Activated CD4-positive, alpha-beta T cell treated with anti-CD3 and anti-CD28 coated beads, Interleukin-2, amount 10 ng/mL, durations not matched to agents 7 days and 5 days (primary cell): ENCODE measurements around the gene NCKAP5. TPM values are rescaled to one million over a fixed set of nuclear protein-coding genes. Genes with fewer than 3 reads are reported as not detected.

Experiments used
- CTCF ChIA-PET: fragments of 350-600 bp; sonication (Branson Sonifier 250); formaldehyde crosslinking; loops from one replicate; lab custom pipeline; 2021; ENCODE audit warnings: antibody characterized with exemption; lab: Charles Lee
- POLR2A ChIA-PET: fragments of 350-600 bp; sonication (Branson Sonifier 250); formaldehyde crosslinking; loops from one replicate; lab custom pipeline; 2021; ENCODE audit warnings: antibody characterized with exemption; lab: Charles Lee
- DNase-seq: peaks from one replicate; pipeline ENCODE4 v3.0.0-alpha.2; 2020
- H3K27ac Mint-ChIP-seq: one replicate; pipeline ENCODE4 v1.8.0; 2021; ENCODE audit warnings: mild to moderate bottlenecking, moderate library complexity, mixed read lengths
- H3K27me3 Mint-ChIP-seq: one replicate; pipeline ENCODE4 v1.8.0; 2021; ENCODE audit warnings: mixed read lengths
- H3K36me3 Mint-ChIP-seq: one replicate; pipeline ENCODE4 v1.8.0; 2021; ENCODE audit warnings: low read depth, mixed read lengths
- H3K4me1 Mint-ChIP-seq: one replicate; pipeline ENCODE4 v1.8.0; 2021; ENCODE audit warnings: mixed read lengths
- H3K4me3 Mint-ChIP-seq: one replicate; pipeline ENCODE4 v1.8.0; 2021; ENCODE audit warnings: mild to moderate bottlenecking, moderate library complexity, mixed read lengths
- H3K9me3 Mint-ChIP-seq: one replicate; pipeline ENCODE4 v1.8.0; 2021; ENCODE audit warnings: mixed read lengths
- total RNA-seq, 2 experiments: library from RNA; stranded (reverse); gene quantifications; one replicate each; pipeline ENCODE4 v1.2.3, GENCODE V29; 2021

The NCKAP5 gene
- total RNA-seq, 2 experiments from 2014 or later: not detected

DNA sequence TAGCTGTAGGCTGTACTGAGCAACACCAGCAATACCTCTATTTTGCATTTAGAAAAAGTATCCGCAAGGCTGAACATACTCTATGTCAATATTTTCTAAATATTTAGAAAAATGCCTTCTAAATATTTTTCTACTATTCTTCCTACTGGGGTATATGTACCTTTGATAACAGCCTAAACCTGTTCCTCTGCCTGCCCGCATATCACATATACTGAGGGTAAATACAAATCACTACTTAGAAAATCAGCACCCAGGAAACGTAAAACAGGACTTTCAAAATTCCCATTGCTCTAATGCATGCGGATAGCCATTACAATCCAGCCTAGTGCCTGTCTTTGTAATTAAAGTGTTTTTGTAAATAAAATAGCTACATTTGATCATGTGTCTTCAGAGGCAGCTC lies 56.1 kb downstream of the NCKAP5 start:
- no peak for DNase-seq
- Mint-ChIP-seq H3K9me3 (no peaks in the 10 kb centered on the region), H3K36me3 (no peaks in the 10 kb centered on the region), H3K4me1 (no peaks in the 10 kb centered on the region), H3K27me3 (no peaks in the 10 kb centered on the region), H3K4me3 (no peak overlapping the region), H3K27ac (no peak overlapping the region)
- CTCF ChIA-PET: no interaction called here
- POLR2A ChIA-PET: no interaction called here

DNA sequence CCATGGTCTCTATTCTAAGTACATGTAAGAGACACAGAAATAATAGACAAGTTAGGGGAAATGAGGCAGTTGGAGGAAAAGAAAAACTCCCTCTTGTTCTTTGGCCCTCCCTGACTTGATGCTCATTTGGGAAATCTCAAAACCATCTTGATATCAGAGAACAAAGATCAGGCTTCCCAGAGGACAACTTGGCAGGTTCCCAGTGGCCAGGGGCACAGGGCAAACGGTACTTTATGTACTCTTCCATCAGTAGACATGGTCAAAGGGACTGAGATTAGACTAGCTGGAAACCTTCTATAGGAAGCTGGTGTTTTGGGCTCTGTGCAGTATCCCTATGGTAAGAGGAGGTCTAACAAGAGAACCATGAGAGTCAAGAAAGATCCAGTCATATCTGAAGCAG lies 56.6 kb downstream of the NCKAP5 start:
- no peak for DNase-seq
- H3K27ac Mint-ChIP-seq: no peak overlapping the region
- H3K36me3 Mint-ChIP-seq: no peaks in the 10 kb centered on the region
- no peaks in the 10 kb centered on the region for H3K9me3 Mint-ChIP-seq
- ChIA-PET CTCF (no interaction called here), POLR2A (no interaction called here)
- H3K27me3 Mint-ChIP-seq: no peaks in the 10 kb centered on the region
- no peak overlapping the region for H3K4me3 Mint-ChIP-seq
- H3K4me1 Mint-ChIP-seq: no peaks in the 10 kb centered on the region

DNA sequence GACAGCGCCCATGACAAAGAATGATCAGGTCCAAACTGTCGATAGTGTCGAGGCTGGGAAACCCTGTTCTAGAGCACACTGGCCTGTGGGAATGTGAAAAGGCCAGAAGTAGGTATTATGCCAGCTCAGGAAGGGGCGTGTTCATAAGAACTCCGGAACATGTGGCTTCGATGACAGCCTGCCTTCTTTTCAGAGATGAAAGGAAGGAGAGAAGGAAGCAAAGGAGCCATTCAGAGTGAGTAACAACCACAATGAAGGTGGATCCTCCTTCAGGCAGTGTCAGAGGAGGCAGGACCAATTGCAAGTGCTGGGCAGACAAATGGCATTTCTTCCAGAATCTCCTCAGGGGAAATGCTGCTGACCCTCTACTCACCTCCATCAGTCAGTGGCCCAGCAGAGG lies 58.5 kb downstream of the NCKAP5 start:
- H3K4me1 Mint-ChIP-seq: no peaks in the 10 kb centered on the region
- POLR2A ChIA-PET: no interaction called here
- H3K9me3 Mint-ChIP-seq: no peaks in the 10 kb centered on the region
- CTCF ChIA-PET: no interaction called here
- no peak for DNase-seq
- no peaks in the 10 kb centered on the region for H3K27me3 Mint-ChIP-seq
- no peaks in the 10 kb centered on the region for H3K36me3 Mint-ChIP-seq
- no peak overlapping the region for H3K4me3 Mint-ChIP-seq
- H3K27ac Mint-ChIP-seq: no peak overlapping the region

DNA sequence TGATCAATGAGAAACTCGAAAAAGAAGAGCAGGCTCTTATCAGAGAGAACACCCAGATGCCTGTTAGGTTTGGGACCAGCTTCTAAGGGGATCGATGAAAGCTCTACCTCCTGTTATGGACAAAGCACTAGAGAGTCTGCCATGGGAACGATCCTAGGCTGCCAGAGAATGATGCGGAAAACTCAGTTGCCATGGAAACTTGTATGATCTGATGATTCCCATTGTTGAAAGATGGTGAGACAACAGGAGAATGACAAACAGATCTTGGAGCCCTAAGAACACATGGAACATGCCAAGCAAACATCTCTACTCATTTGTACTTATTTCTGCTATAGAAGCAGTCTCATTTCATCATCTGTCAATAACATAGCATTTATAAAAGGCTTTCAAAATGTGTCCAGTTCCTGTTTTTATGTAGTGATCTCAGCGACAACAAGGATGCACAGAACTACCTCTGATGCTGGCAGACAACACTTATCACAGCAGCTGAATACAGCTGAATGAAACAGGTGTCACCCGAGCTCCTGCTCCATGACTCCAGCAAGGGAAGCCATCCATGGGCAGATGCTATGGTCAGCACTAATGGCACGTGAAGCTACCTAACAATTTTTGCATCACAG lies 59.6 kb downstream of the NCKAP5 start:
- POLR2A ChIA-PET: no interaction called here
- no peak overlapping the region for H3K4me3 Mint-ChIP-seq
- H3K36me3 Mint-ChIP-seq: no peaks in the 10 kb centered on the region
- no peak for DNase-seq
- H3K27me3 Mint-ChIP-seq: no peaks in the 10 kb centered on the region
- H3K27ac Mint-ChIP-seq: no peak overlapping the region
- H3K4me1 Mint-ChIP-seq: no peaks in the 10 kb centered on the region
- no peaks in the 10 kb centered on the region for H3K9me3 Mint-ChIP-seq
- CTCF ChIA-PET: no interaction called here

DNA sequence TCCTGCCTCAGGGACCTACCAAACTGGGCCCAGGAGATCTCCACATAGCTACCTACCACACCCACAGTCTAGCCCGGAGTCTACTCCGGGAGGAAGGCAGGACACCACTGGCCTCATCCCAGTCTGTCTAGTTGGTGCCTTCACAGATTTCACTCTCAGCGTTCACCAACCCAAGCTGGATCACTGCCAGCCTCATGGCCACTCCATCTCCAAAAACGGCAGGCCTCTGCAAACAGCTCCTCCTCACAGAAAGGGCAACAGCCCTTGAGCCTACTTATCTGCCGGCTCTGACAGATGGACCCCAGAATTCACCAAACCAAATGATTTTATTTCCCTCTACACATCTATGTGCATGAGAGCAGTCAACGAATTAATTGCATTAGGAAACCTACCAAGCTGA lies 61.3 kb downstream of the NCKAP5 start:
- ChIA-PET CTCF (no interaction called here), POLR2A (no interaction called here)
- no peak overlapping the region for H3K4me3 Mint-ChIP-seq
- H3K27ac Mint-ChIP-seq: no peak overlapping the region
- H3K4me1 Mint-ChIP-seq: no peaks in the 10 kb centered on the region
- no peaks in the 10 kb centered on the region for H3K36me3 Mint-ChIP-seq
- DNase-seq: no peak
- no peaks in the 10 kb centered on the region for H3K9me3 Mint-ChIP-seq
- no peaks in the 10 kb centered on the region for H3K27me3 Mint-ChIP-seq

DNA sequence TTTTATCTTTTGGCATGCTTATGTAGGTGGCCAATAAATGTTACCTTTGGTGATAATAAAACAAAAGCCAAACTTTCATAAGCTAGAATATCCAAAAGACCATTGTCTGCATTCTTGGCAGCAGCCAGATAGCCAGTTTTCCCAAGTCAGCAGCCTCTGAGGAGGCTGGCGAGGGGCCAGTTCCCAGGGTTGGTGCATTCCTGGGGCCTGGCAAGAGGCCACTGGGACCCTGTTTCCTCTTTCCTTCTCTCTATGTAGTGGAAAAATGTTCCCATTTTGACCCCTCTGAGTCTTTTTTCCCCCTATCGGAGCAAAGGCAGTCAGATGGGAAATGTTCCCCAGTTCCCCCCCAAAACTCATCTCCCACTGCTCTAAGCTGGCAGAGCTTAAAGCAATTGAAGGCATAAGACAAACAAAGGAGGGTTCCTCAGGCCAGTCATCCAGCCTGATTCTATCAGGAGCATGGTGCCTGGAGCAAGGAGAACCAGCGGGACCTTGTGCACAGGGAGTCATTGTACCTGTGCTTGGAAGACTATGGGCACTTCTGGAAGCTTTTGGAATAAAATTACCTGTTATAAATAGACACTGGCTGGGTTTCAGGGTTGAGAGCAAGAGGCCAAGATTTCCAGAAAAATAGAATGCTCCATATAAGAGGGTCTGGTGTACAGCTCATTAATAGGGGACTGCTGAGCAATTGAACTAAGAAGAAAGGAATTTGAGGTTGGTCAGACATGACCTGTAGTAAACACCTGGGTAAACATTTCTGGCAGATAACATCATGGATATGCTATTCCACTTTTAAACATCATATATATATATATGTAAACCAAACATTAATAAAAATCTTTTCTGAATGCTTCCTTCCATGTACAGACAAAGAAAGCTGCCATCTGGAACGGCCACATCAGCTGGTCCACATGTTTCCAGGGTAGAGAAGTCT lies 63.4 kb downstream of the NCKAP5 start:
- ChIA-PET CTCF (no interaction called here), POLR2A (no interaction called here)
- H3K36me3 Mint-ChIP-seq: no peaks in the 10 kb centered on the region
- DNase-seq: no peak
- no peak overlapping the region for H3K4me3 Mint-ChIP-seq
- H3K27me3 Mint-ChIP-seq: no peaks in the 10 kb centered on the region
- no peak overlapping the region for H3K27ac Mint-ChIP-seq
- no peaks in the 10 kb centered on the region for H3K4me1 Mint-ChIP-seq
- H3K9me3 Mint-ChIP-seq: no peaks in the 10 kb centered on the region

DNA sequence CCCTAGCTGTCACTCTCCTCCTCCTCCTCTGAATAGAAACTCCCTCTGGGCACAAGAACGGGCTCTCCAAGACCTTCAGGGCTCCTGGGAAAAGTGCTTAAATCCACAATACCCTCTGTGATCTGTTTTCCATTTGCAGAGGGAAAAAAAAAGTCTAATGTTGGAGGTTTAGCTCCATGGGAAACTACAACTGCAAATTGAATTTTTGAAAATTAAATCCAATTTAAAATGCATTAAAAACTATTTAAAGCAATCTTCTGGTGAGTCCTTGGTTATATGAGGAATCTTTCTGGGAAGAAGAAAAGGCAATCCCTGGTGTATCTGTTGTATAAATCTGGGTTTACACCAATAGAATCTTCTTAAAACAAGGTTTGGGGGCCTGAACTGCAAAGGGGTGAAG lies 64.3 kb downstream of the NCKAP5 start:
- H3K27me3 Mint-ChIP-seq: no peaks in the 10 kb centered on the region
- CTCF ChIA-PET: no interaction called here

DNA sequence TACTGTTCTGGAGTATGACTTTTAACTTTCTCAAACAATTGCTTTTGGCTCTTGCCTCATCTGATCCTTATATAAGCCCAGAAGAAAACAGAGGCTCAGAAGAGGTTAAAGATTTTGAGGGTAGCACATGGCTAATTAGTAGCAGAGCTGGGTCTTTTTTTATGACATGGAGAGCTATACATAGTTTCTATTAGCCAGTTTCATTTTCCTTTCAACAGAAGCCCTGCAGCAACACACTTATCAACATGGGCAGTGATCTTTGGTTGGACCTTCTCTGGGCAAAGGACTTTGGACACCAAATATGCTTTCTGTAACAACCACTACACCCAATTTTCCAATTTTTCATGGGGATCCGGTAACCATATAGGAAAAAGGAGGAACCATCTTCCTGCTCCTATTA lies 64.9 kb downstream of the NCKAP5 start:
- Mint-ChIP-seq H3K4me3 (no peak overlapping the region), H3K27me3 (no peaks in the 10 kb centered on the region), H3K4me1 (no peaks in the 10 kb centered on the region), H3K9me3 (no peaks in the 10 kb centered on the region), H3K27ac (no peak overlapping the region), H3K36me3 (no peaks in the 10 kb centered on the region)
- CTCF ChIA-PET: interaction anchor here (0.6 kb wide), 1 partner anchor 1308 kb away, joined by 3 read pairs; no protein-coding TSS in a partner anchor
- POLR2A ChIA-PET: no interaction called here
- DNase-seq: no peak

More for the DNA sequence above, 64.3 kb downstream of the NCKAP5 start:
- Mint-ChIP-seq H3K9me3 (no peaks in the 10 kb centered on the region), H3K36me3 (no peaks in the 10 kb centered on the region), H3K27ac (no peak overlapping the region), H3K4me3 (no peak overlapping the region), H3K4me1 (no peaks in the 10 kb centered on the region)
- DNase-seq: no peak
- POLR2A ChIA-PET: no interaction called here

DNA sequence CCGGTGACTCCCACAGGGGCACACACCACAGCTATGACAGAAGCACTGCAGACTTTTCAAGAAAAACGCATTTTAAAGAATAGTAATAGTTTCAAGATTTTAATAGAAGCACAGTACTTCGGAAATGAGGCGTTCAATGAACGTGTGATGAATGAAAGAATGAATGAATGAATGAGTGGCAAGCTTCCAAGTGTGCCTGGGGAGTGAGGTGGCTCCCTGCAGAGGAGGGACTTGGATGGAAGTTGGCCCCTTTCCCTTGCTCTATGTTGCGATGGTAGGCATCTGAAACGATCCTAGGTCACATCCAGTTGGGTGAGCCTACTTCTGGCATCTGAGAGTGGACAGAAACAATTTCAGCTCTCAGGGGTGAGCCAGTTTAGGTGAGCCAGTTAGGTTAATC lies 65.6 kb downstream of the NCKAP5 start:
- Mint-ChIP-seq H3K36me3 (no peaks in the 10 kb centered on the region), H3K4me3 (no peak overlapping the region), H3K27me3 (no peaks in the 10 kb centered on the region), H3K9me3 (no peaks in the 10 kb centered on the region), H3K4me1 (no peaks in the 10 kb centered on the region), H3K27ac (no peak overlapping the region)
- ChIA-PET CTCF (interaction anchor here (0.6 kb wide), 1 partner anchor 1307 kb away, joined by 3 read pairs; no protein-coding TSS in a partner anchor), POLR2A (no interaction called here)
- DNase-seq: no peak

DNA sequence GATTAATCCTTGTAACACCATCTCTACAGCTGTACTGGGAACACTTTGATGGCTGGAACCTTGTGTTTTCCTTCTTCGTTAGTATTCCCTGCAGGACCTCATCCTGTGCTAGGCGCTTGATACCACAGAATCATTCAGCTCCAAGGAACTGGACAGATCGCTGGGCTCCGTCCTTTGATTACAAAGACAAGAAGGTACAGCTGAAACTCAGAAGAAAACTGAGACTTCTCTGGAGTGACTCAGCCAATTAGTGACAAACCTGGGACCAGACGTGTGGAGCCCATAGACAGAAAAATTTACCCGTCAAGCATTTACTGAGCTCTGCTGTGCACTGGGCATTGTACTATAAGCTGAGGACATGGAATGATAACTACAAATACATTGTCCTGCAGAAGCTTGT lies 67.3 kb downstream of the NCKAP5 start:
- H3K36me3 Mint-ChIP-seq: no peaks in the 10 kb centered on the region
- no peak overlapping the region for H3K4me3 Mint-ChIP-seq
- no peaks in the 10 kb centered on the region for H3K27me3 Mint-ChIP-seq
- H3K4me1 Mint-ChIP-seq: no peaks in the 10 kb centered on the region
- no peak for DNase-seq
- H3K9me3 Mint-ChIP-seq: no peaks in the 10 kb centered on the region
- ChIA-PET CTCF (no interaction called here), POLR2A (no interaction called here)
- H3K27ac Mint-ChIP-seq: no peak overlapping the region

DNA sequence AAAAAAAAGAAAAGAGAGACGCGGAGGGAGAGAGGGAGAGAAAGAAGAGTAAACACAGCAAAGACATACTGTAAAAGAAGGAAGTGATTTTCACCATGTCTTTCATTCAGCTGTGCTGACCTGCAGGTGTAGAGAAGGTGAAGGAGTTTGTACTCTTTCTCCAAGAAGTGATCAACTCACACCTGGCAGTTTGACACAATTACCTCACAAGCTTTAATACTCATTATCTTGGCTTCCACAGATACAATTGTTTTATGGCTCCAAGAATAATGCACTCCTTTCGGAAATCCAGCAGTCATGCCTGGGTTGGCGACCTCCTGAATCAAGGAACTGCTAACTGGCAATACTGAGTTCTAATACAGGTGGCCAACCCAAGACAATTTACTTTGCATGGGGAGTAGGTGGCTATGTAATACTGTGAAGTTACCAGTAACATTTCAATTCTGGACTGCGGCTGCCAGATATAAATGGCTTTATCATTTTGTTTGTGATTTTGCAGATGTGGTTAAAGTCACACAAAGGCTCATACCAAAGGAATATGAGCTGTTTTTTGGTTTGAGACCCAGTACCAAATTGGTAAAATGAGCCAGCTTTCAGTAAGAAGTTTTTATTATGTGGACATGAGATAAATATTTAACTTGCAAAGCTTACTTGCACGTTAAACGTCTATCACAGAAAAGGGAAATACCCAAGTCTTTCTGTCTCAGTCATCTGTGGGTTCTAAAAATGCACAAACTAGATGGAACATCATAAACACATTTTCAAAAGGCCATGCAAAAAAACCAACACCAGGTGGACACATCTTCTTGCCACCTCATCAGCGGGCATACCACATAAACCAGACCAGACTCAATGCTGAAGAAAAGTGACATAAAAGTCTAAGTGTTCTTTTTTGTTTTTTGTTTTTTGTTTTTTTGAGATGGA lies 69.3 kb downstream of the NCKAP5 start:
- ChIA-PET CTCF (no interaction called here), POLR2A (no interaction called here)
- H3K9me3 Mint-ChIP-seq: no peaks in the 10 kb centered on the region
- no peak for DNase-seq
- no peaks in the 10 kb centered on the region for H3K27me3 Mint-ChIP-seq
- H3K27ac Mint-ChIP-seq: no peak overlapping the region
- H3K36me3 Mint-ChIP-seq: no peaks in the 10 kb centered on the region
- no peak overlapping the region for H3K4me3 Mint-ChIP-seq
- H3K4me1 Mint-ChIP-seq: no peaks in the 10 kb centered on the region

DNA sequence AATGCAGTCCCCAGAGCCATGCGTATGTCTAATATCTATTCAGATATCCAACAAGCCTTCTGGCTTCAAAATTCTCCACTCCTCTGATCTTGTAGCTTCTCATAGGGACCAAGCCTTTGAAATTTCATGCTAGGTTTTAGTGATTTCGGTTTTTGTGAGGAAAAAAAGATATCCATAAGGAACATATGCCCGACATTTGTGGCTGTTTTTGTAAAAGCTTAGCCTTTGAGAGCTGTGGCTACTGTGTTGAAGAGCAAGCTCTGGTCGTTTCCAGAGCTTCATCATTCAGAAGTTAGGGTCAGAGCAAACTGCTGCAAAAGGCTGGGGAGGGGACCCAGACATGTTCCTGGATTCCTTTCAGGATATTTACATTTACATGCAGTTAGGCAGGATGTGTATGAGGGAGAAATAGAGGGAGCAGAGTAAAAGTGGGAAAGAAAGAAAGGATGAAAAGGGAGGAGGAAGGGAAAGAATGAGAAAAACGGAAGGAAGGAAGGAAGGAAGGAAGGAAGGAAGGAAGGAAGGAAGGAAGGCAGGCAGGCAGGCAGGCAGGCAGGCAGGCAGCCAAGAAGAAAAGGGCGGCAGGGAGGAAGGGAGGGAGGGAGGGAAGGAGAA lies 70.2 kb downstream of the NCKAP5 start:
- Mint-ChIP-seq H3K36me3 (no peaks in the 10 kb centered on the region), H3K27ac (no peak overlapping the region), H3K4me3 (no peak overlapping the region), H3K9me3 (no peaks in the 10 kb centered on the region), H3K27me3 (no peaks in the 10 kb centered on the region), H3K4me1 (no peaks in the 10 kb centered on the region)
- DNase-seq: no peak
- ChIA-PET CTCF (no interaction called here), POLR2A (no interaction called here)
